ENCODE data around the gene RASGRF2.

GRCh38 chr5:81132381-81132780 lies 172.2 kb downstream of the RASGRF2 start:
- TF ChIP-seq EP300 (IDR thresholded peaks at IDR 0.05; ENCODE audit: borderline replicate concordance in 1 of 2, low read depth in 2 of 2, low read length in 2 of 2) (no peak), CTCF (IDR thresholded peaks at IDR 0.05; ENCODE audit: control extremely low read depth in 1 of 3, insufficient read depth in 1 of 3, low read depth in 1 of 3, low read length in 3 of 3) (no peak), POLR2AphosphoS5 (IDR thresholded peaks at IDR 0.05; ENCODE audit: low read depth, low read length) (no peak), ZNF274 (IDR thresholded peaks at IDR 0.05; ENCODE audit: borderline replicate concordance, extremely low read depth, low read length) (no peak), SIN3A (conservative IDR thresholded peaks at IDR 0.05 in 1 of 2, IDR thresholded peaks at IDR 0.05 in 1 of 2; ENCODE audit: low read depth in 1 of 2, low read length in 2 of 2) (no peak), RXRA (IDR thresholded peaks at IDR 0.05; ENCODE audit: insufficient read depth, low read depth, low read length) (no peak), SUZ12 (IDR thresholded peaks at IDR 0.05; ENCODE audit: low read length) (no peak), TAF7 (optimal IDR thresholded peaks at IDR 0.05; ENCODE audit: borderline replicate concordance, low read depth, low read length) (no peak), CREB1 (IDR thresholded peaks at IDR 0.05) (no peak), JUND (IDR thresholded peaks at IDR 0.05; ENCODE audit: low read length) (no peak), POLR2A (IDR thresholded peaks at IDR 0.05; ENCODE audit: control extremely low read depth in 1 of 2, low read depth in 2 of 2, low read length in 2 of 2) (no peak), RNF2 (IDR thresholded peaks at IDR 0.05; ENCODE audit: borderline replicate concordance, low read depth, low read length, missing control alignments, poor library complexity, severe bottlenecking) (no peak)

Measured in H1 (cell line).